Kidney capillary endothelial cell (primary cell): ENCODE measurements around the gene PDGFRB.

Experiments
- DNase-seq: peaks from one replicate; pipeline ENCODE4 v3.0.0-alpha.2; 2018; ENCODE audit warnings: low spot score

PDGFRB gene

DNA sequence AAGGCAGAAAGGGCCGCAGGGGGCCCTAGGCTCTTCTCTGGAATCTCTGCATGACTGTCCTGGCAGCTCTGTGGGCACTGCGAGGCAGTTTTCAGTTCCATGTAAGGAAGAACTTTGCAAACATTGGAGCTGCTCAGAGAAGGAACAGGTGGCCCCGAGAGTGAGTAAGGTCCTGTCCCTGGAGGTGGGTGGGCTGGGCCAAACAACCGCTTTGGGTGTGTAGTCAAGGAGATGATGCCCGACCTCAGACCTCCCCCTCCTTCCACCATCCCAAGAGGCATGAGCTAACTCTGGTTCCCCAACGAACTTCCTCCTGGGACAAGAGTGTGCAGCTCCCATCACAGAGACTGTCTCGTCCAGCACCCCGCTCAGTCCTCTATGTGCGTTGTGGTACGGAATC is 89.8 kb downstream of the PDGFRB start:
- no peak for DNase-seq

DNA sequence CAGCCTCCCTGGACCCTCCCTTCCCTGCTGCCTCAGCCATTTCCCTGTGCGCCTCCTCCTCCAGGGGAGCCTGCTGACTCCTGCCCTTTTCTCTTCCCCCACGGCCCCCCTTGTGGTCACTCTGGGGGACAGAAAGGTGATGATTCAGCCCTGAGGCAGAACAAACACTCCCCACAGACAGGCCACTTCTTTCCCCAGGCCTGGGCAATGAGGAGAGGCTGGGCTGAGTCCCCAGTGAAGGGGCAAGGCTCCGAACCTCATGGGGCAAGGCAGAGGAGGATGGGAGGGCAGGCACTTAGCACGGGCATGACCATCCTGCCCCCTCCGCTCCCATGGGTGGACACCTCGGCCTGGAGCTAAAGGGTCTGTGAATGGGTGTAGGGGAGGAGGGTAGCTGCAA is 90.3 kb downstream of the PDGFRB start:
- DNase-seq, result no peak

DNA sequence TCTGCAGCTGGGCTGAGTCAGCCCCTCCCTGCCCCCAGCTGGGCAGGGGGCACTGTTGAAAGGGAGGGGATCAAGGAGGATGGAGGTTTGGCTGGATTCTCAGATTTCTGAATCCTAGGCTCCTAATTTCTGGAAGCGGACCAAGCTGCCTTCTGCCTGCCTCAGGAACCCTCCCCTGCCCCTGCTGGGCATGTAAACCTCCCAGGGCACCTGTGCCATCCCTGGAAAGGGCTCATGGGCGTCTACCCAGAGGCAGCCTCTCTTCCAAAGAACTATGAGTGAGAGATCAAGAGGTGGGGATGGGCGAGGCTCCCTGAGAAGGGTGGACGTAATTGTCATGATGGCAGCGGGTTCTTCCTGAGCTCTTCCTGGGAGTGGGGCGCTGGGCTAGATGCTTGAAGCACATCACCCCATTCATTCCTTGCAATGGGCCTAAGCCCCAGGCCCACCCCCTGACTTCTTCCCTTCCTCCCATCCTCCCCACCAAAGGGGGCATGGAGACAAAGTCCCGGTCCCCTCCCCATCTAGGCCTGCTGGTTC is 90.9 kb downstream of the PDGFRB start:
- no peak for DNase-seq
